BJ (cell line): Measurements from ENCODE around the gene PCOLCE2. TPM values are rescaled to one million over a fixed set of nuclear protein-coding genes. Genes with fewer than 3 reads are reported as not detected.

Source experiments
- CTCF ChIA-PET: fragments of 350-600 bp; formaldehyde crosslinking; extraction: SDS; loops from one replicate; lab custom pipeline; 2021; ENCODE audit warnings: antibody characterized with exemption, inconsistent platforms; lab: Yijun Ruan, JAX
- POLR2A ChIA-PET: fragments of 300-600 bp; sonication (Branson Sonifier 250); formaldehyde crosslinking; extraction: SDS; loops from one replicate; lab custom pipeline; 2021; ENCODE audit warnings: antibody characterized with exemption; lab: Charles Lee
- DNase-seq: peaks from one replicate; pipeline ENCODE4 v3.0.0-alpha.2; 2011; ENCODE audit warnings: low read depth
- H3K27me3 ChIP-seq: 2 replicates; pipeline ENCODE4 v1.6.0; 2011; ENCODE audit warnings: low read length; ENCODE audit not compliant: control insufficient read depth, insufficient read depth
- H3K36me3 ChIP-seq: 2 replicates; pipeline ENCODE4 v1.5.1; 2011; ENCODE audit warnings: low read length; ENCODE audit not compliant: control insufficient read depth, insufficient read depth
- H3K4me3 ChIP-seq: 2 replicates; pipeline ENCODE4 v1.5.1; 2011; ENCODE audit warnings: low read depth, mild to moderate bottlenecking, control low read depth, low read length
- CTCF ChIP-seq: IDR thresholded peaks from 2 replicates; pipeline ENCODE4 v1.5.1; 2011; ENCODE audit warnings: low read depth, mild to moderate bottlenecking, control low read depth, inconsistent platforms, low read length, moderate library complexity; ENCODE audit not compliant: insufficient read depth
- polyA plus RNA-seq: library from polyadenylated mRNA; depleted of rRNA; stranded (reverse); fragments of >200 nt; gene quantifications from 2 replicates; pipeline ENCODE4 v1.2.3, GENCODE V29; 2011

Gene PCOLCE2
- polyA plus RNA-seq, 1 experiment = 0.94 TPM

- TF ChIP-seq CTCF = no peak
- no peak overlapping the region for H3K4me3 ChIP-seq
- ChIA-PET POLR2A (no interaction called here), CTCF (interaction anchor here (1.4 to 2.5 kb wide), 2 partner anchors 76 to 77 kb away, joined by 5 to 11 read pairs; no protein-coding TSS in a partner anchor)
- no peaks in the 10 kb centered on the region for H3K36me3 ChIP-seq
- no peak for DNase-seq
- H3K27me3 ChIP-seq = no peaks in the 10 kb centered on the region
These were observed 16.0 kb upstream of the PCOLCE2 start for GRCh38 chr3:142904639-142905436.

GRCh38 chr3:142902356-142902755 lies 13.5 kb upstream of the PCOLCE2 start:
- no peak for TF ChIP-seq CTCF
- CTCF ChIA-PET = interaction anchor here (0.7 to 2.5 kb wide), 3 partner anchors 9 to 191 kb away, joined by 3 to 11 read pairs (median 3); no protein-coding TSS in a partner anchor
- POLR2A ChIA-PET = no interaction called here
- H3K4me3 ChIP-seq = no peak overlapping the region
- H3K27me3 ChIP-seq = no peaks in the 10 kb centered on the region
- no peak for DNase-seq
- no peaks in the 10 kb centered on the region for H3K36me3 ChIP-seq

GRCh38 chr3:142898346-142899213 lies 9.7 kb upstream of the PCOLCE2 start:
- Histone ChIP-seq H3K36me3 (no peaks in the 10 kb centered on the region), H3K27me3 (no peaks in the 10 kb centered on the region; the same call in 1 of the 2 replicates), H3K4me3 (no peak overlapping the region)
- TF ChIP-seq CTCF = no peak
- DNase-seq = no peak
- POLR2A ChIA-PET = no interaction called here
- CTCF ChIA-PET = interaction anchor here (1.0 kb wide), 1 partner anchor 103 kb away, joined by 3 read pairs; the partner anchor contains the start of gene U2SURP

- no peaks in the 10 kb centered on the region for H3K36me3 ChIP-seq
- CTCF ChIA-PET = interaction anchor here (1.0 to 1.1 kb wide), 3 partner anchors 13 to 104 kb away, joined by 3 read pairs; partner anchors contain the start of gene U2SURP
- POLR2A ChIA-PET = no interaction called here
- TF ChIP-seq CTCF = no peak
- no peaks in the 10 kb centered on the region; the same call in 1 of the 2 replicates for H3K27me3 ChIP-seq
- H3K4me3 ChIP-seq = no peak overlapping the region
- no peak for DNase-seq
These were observed 8.9 kb upstream of the PCOLCE2 start for GRCh38 chr3:142897807-142898206.

GRCh38 chr3:142896996-142897395 lies 8.1 kb upstream of the PCOLCE2 start:
- Histone ChIP-seq H3K4me3 (no peak overlapping the region), H3K36me3 (no peaks in the 10 kb centered on the region), H3K27me3 (peaks cover 2% of the 10 kb centered on the region; the same call in 1 of the 2 replicates)
- ChIA-PET CTCF (interaction anchor here (1.0 to 1.1 kb wide), 2 partner anchors 13 to 14 kb away, joined by 3 read pairs; no protein-coding TSS in a partner anchor), POLR2A (no interaction called here)
- TF ChIP-seq CTCF = no peak
- no peak for DNase-seq
